Islet precursor cell (in vitro differentiated cells): Measurements from ENCODE around the gene DQX1.
A peak's percentile ranks its signal among the peaks of the same experiment; 100 is the strongest.

ENCODE experiments used
- DNase-seq: peaks from one replicate; pipeline ENCODE4 v3.0.0-alpha.2; 2018

Gene DQX1

GRCh38 chr2:74530239-74531187 lies 4.5 kb upstream of the DQX1 start:
- peak; percentile 70 for DNase-seq

GRCh38 chr2:74529357-74530238 lies 3.6 kb upstream of the DQX1 start, which contains the start of the genes AUP1 and HTRA2:
Gene AUP1 (minus strand): TSS chr2:74529706. CDS start chr2:74529629, 77 bp downstream.
Gene HTRA2 (plus strand): TSS chr2:74529933. CDS start chr2:74530007, 74 bp downstream.
- peak; percentile 99 for DNase-seq

GRCh38 chr2:74528600-74529356 lies 2.7 kb upstream of the DQX1 start:
- no peak for DNase-seq

GRCh38 chr2:74527741-74528140 lies 1.7 kb upstream of the DQX1 start:
- DNase-seq, result no peak

- no peak for DNase-seq
Observed at GRCh38 chr2:74526649-74527230, 709 bp upstream of the DQX1 start.

GRCh38 chr2:74524955-74525716 lies 895 bp downstream of the DQX1 start:
- no peak for DNase-seq

GRCh38 chr2:74524005-74524404 lies 2.0 kb downstream of the DQX1 start:
- DNase-seq, result no peak

GRCh38 chr2:74522516-74522915 lies 3.5 kb downstream of the DQX1 start:
- DNase-seq, result no peak

- DNase-seq, result no peak
Observed at GRCh38 chr2:74516650-74517049, 9.4 kb downstream of the DQX1 start.

GRCh38 chr2:74515981-74516633 lies 9.9 kb downstream of the DQX1 start:
- peak; percentile 72 for DNase-seq

- DNase-seq, result peak; percentile 67
Observed at GRCh38 chr2:74515271-74515980, 10.6 kb downstream of the DQX1 start.

GRCh38 chr2:74514368-74515270 lies 11.4 kb downstream of the DQX1 start, which contains the start of gene TLX2:
Gene TLX2 (plus strand): TSS chr2:74514450. CDS start chr2:74514807, 357 bp downstream.
- DNase-seq, result peak; percentile 67

GRCh38 chr2:74513605-74514367 lies 12.2 kb downstream of the DQX1 start:
- no peak for DNase-seq

- no peak for DNase-seq
Observed at GRCh38 chr2:74512744-74513604, 13.1 kb downstream of the DQX1 start.

GRCh38 chr2:74511104-74511989 lies 14.7 kb downstream of the DQX1 start:
- DNase-seq, result no peak

GRCh38 chr2:74510272-74510671 lies 15.8 kb downstream of the DQX1 start:
- no peak for DNase-seq
